Activated T-helper 9 cell treated with anti-CD3 and anti-CD28 coated beads, Interleukin-2, amount 50 U/mL, for 16 hours (primary cell): ENCODE results near the gene BCKDK.
"Not testable (repeated sequence)": the region's sequence is repeated elsewhere in the genome, so short reads cannot be mapped to it uniquely, and the experiment has no call there.

Source experiments
- DNase-seq: peaks from one replicate; pipeline ENCODE4 v3.0.0-alpha.2; 2020; ENCODE audit warnings: low read depth

BCKDK gene

DNA sequence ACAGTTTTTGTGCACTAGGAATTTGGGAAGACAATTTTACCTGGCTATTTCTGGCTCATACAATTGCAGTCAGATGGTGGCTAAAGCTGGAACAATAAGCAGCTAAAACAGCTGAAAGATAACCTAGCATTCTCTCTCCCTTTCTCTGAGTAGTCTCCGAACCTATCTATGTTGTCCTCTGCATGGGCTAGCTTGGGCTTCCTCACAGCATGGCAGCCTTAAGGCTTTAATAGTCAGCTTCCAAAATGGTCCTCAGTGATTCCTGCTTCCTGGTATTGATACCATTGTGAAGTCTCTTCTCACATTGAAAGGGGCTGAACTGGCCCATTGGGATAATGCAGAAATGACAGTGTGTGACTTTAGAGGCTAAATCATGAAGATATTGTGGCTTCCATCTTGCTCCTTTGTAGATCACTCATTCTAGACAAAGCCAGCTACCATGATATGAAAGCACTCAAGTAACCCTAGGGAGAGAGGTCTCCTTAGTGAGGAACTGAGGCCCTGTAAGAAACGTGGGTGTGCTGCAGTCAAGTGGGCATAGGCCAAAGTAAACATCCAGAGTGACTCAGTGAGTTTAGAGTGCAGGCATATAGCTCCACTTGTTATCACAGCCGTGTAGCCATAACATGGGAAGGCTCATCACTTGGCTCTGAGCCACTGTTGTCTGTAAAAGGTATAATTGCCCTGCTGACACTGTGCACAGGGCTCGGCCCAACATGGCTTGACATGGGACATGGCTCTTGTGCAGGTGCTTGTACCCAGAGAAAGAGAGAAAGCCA is 8.1 kb upstream of the BCKDK start:
- DNase-seq, result no peak

DNA sequence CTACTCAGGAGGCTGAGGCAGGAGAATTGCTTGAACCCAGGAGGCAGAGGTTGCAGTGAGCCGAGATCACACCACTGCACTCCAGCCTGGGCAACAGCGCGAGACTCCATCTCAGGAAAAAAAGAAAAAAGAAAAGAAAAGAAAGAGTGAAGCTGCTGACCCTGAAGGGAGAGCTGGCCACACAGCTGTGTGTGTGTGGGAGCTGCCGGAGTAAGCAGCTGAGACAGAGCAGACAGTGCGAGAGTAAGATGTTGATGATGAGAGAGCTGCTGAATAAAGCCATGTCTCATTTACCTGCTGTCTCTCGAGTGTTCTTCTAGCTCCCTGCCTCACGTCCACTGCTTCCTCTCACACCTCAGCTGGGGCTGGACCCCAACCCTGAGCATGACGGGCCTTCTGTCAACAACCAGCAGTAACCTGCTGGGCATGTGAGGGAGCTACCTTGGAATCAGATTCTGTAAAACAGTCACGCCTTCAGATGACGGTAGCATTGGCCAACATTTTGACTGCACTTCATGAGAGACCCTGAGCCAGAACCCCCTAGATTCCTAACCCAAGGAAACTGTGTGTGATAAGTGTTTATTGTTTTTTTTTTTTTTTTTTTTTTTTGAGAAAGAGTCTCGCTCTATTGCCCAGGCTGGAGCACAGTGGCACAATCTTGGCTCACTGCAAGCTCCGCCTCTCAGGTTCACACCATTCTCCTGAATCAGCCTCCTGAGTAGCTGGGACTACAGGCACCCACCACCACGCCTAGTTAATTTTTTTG is 7.1 kb upstream of the BCKDK start:
- DNase-seq, result not testable (repeated sequence)

DNA sequence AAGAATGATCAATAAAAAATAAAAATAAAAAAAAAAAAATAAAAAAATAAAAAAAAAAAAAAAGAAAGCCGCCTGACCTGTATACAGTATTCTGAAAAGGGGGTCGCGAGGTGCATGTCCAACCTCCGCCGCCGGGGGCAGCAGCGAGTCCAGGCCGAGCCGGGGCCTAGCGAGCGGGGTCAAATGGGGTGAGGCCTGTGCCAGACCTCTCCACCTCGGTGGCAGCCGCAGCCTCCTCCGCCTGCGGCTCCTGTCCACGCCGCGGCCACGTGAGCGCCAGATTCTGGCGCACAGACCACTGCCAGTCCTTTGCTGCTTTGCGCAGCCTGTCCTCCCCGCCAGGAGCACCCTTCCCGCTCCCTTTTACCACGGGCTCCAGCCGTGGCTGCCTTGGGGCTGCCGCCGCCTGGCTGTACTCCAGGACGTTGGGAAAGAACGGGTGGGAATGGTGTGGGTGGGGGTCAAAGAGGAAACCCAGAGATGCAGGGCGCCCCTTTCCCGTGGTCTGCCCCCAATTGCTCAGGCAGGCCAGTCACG is 2.4 kb upstream of the BCKDK start:
- DNase-seq, result peak; percentile 66

DNA sequence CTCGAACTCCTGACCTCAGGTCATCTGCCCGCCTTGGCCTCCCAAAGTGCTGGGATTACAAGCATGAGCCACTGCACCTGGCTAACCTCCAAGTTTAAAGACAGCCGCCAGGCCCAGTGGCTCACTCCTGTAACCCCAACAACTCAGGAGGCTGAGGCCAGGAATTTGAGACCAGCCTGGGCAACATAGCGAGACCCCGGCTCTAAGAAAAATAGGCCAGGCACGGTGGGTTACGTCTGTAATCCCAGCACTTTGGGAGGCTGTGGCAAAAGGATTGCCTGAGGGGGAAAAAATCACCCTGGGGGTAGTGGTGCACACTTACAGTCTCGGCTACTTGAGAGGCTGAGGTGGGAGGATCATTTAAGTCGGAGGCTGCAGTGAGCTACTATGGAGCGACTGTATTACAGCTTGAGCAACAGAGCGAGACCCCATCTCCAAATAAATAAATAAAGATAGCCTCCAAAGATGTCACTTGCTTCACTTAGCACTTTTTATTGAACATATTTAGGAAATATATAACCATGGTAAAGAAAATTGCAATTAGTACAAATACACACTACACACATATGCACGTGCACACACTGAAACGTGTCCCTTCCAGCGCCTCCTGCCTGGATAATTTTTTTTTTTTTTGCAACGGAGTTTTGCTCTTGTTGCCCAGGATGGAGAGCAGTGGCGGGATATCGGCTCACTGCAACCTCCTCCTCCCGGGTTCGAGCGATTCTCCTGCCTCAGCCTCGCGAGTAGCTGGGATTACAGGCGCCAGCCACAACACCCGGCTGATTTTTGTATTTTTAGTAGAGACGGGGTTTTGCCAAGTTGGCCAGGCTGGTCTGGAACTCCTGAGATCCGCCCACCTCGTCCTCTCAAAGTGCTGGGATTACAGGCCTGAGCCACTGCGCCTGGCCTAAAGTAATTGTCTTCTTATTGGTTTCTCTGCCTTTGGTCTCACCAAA is 1.4 kb upstream of the BCKDK start:
- DNase-seq, result no peak

DNA sequence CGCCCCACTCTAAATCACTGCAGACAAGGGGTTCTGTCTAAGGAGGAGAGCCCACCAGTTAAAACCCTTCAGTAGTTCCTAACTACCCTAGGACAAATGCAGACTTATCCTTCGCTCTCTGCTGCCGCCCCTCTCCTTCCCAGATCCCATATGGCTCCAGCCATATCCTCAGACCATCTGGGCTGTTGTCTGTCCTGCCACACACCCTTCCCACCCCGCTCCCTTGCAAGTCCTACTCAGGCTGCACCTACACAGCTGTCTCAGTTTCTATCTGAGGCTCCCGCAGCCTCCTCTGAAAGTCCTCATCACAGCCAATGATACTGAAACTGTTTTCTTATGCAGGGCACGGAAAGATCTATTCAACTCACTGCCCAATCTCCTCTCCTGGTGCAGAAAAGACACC is 720 bp upstream of the BCKDK start:
- no peak for DNase-seq

DNA sequence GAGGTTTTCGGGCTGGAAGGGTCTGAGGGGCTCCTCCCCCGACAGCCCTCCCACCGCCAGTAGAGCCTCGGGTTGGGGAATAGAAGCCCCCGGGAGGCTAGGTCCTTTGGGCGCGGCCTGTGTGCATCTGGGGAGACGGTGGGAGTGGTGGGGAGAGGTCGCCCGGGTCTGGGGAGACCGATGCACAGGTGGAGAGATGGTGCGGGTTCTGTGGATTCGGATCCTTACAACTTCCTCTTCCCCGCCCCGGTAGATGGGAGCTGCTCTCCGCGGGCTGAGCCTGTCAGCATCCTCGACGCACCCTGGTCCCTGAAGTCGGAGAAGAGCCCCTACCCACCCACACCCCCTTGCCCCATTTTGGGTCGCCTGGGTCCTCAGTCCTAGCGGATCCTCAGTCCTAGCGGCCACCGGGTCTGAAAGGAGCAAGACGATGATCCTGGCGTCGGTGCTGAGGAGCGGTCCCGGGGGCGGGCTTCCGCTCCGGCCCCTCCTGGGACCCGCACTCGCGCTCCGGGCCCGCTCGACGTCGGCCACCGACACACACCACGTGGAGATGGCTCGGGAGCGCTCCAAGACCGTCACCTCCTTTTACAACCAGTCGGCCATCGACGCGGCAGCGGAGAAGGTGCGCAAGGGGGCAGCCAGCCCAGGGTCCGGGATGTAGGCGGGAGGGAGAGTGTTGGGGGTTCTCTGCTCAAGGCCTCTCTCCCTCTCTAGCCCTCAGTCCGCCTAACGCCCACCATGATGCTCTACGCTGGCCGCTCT is 790 bp downstream of the BCKDK start:
- no peak for DNase-seq

DNA sequence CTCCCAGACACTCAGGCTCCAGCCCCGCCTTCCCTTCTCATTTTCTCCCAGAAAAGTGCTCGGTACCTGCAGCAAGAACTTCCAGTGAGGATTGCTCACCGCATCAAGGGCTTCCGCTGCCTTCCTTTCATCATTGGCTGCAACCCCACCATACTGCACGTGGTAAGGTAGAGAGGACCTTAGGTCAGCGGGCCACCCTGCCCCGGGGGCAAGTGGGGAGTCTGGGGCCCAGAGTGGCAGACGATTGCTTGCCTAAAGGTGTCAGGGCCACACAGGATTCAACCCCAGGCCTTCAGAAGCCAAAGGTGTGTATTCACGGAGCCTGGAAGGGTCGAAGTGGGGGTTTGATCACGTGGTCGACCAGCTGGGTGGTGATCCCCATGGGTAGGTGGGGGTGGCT is 1.4 kb downstream of the BCKDK start:
- DNase-seq, result no peak

DNA sequence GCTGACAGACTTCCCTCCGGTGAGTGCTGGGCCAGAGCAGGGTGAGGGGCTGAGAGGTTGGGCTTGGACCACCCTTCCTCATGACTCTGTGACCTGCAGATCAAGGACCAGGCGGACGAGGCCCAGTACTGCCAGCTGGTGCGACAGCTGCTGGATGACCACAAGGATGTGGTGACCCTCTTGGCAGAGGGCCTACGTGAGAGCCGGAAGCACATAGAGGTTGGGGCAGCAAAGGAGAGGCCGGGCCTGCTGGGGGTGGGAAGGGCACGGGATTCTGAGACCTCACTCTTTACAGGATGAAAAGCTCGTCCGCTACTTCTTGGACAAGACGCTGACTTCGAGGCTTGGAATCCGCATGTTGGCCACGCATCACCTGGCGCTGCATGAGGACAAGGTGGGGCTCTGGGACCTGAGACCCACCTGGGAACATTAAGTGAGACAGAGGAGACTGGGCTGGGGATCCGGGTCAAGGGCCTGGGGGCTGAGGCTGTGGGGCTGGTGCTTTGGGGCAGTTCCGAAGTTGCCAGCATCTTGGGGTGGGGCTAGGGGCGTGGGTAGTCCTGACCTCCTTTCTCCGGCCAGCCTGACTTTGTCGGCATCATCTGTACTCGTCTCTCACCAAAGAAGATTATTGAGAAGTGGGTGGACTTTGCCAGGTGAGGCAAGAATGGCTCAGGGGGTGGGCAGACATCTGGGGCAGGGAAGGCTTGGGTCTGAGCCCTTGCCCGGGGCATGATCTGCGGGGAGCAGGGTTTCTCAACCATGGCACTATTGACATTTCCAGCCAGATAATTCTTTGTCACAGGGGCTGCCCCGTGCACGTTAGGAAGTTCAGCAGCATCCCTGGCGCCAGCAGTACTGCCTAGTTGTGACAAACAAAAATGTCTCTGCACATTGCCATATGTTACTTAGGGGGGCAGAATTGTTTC is 2.2 kb downstream of the BCKDK start:
- no peak for DNase-seq

DNA sequence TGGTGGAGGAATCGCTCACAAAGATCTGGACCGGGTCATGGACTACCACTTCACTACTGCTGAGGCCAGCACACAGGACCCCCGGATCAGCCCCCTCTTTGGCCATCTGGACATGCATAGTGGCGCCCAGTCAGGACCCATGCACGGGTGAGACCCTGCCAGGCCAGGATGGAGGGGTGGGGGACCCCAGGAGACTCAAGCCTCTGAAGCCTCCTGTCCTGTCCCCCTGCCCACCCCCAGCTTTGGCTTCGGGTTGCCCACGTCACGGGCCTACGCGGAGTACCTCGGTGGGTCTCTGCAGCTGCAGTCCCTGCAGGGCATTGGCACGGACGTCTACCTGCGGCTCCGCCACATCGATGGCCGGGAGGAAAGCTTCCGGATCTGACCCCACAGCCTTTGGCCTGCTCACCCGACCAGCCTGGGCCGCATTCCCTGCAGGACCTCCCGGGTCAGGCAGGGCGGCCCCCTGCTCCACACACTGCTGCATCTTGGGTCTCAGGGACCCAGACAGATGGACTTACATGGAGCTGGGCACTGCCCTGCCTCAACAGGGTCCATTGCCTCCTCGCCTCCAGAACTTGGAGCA is 3.8 kb downstream of the BCKDK start:
- no peak for DNase-seq

DNA sequence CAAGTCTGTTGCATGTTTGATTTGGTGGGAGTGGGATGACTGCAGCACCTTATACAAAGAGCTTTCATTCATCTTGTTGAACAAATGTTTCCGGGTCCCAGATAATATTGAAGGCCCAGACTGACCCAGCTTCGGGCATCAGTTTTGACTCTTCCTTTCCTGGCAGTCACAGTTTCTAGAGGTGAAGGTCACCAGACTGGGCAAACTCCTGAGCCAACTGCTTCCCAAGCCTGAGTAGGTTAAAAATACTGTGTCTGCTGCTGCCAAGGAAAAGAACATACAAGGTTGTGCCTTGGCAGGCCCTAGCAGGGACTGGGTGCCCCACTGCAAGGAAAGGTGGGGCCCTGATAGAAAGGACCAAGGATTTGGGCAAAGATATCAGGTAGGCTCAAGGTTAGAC is 4.5 kb downstream of the BCKDK start:
- DNase-seq, result no peak

DNA sequence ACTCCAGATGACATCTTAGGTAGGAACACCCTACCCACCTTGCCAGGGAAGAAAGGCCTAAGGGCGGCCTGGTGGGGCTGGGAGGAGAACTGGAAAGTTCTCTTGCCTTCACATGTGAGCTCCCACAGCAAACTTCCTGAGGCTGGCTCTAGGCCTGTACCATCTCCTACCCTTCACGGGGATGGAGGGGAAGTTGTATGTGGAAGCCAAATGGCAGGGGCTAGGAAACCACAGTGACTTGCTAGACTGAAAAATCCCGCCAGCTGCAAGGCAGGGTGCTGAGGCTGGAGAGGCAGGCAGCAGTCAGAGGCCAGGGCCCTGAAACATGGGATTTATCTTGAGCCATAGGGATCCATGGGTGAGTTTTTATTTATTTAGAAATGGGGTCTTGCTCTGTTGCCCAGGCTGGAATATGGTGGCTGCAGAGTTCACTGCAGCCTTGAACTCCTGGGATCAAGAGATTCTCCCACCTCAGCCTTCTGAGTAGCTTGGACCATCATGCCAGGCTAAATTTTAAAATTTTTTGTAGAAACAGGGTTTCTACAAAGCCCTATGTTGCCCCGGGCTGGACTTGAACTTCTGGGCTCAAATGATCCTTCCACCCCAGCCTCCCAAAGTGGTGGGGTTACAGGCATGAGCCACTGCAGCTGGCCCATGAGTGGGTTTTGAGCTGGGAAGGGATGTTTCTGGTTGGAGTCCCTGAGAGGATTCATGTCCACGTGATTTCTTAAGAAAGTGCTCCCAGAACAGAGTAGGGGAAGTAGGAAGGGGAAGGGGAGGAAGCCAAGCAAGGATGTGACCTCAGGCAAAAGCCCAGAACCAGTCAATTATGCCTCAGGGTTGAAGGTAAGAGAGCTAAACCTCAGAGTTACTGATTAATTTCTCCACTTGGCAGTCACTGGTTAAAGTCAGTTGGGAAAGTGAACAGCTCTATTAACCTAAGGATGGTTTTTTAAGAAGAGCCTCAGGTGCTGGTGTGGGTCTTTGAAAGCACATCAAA is 5.2 kb downstream of the BCKDK start:
- DNase-seq, result no peak

DNA sequence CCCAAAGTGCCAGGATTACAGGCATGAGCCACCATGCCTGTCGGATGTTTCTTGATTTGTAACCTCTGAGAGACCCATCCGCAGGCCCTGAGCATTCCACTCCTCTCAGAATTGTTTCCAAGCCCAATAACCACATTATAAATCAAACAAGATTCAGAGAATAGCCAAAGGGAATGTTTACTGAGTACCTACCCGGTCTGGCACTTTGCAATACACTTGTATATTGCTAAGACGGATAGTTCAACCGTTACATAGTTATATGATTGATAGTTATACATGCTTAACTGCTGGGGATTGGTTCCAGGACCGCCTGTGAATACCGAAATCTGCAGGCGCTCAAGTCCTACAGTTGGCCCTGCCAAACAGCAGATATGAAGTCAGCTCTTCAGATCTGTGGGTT is 6.3 kb downstream of the BCKDK start:
- DNase-seq, result no peak

DNA sequence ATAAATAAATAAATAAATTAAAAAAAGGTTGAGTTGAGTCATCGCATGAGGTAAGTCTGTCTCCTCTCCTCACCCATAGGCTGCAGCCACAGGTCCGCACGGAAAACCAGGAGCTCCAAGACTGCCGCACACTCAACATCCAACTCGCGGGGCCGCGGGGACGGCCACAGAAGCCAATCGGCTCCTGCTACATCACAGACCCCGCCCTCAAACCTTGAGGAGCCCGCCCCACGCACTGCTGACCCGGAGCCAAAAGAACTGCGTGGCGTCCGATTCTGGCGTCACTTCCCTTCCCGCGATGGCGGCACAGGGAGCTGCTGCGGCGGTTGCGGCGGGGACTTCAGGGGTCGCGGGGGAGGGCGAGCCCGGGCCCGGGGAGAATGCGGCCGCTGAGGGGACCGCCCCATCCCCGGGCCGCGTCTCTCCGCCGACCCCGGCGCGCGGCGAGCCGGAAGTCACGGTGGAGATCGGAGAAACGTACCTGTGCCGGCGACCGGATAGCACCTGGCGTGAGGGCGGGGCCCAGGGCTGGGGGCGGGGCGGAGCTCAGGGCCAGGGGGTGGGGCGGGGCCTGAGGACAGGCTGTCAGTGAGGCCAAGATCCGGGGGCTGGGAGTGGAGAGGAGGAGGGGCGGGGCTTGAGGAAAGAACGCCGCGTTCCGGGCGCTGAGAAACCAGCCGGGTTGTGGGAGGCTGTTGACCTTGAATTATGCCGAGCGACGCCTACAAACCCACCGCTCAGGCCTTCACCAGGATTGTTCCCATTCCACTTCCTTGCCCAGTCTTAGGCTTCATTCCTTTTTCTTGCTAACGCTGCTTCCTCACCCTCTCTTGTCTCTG is 9.4 kb downstream of the BCKDK start, which contains the start of gene KAT8:
TSS of gene KAT8 (plus strand) at position 281 of the 839 bp plus-strand sequence. CDS start at position 299, 18 bp downstream.
- peak; percentile 95 for DNase-seq

DNA sequence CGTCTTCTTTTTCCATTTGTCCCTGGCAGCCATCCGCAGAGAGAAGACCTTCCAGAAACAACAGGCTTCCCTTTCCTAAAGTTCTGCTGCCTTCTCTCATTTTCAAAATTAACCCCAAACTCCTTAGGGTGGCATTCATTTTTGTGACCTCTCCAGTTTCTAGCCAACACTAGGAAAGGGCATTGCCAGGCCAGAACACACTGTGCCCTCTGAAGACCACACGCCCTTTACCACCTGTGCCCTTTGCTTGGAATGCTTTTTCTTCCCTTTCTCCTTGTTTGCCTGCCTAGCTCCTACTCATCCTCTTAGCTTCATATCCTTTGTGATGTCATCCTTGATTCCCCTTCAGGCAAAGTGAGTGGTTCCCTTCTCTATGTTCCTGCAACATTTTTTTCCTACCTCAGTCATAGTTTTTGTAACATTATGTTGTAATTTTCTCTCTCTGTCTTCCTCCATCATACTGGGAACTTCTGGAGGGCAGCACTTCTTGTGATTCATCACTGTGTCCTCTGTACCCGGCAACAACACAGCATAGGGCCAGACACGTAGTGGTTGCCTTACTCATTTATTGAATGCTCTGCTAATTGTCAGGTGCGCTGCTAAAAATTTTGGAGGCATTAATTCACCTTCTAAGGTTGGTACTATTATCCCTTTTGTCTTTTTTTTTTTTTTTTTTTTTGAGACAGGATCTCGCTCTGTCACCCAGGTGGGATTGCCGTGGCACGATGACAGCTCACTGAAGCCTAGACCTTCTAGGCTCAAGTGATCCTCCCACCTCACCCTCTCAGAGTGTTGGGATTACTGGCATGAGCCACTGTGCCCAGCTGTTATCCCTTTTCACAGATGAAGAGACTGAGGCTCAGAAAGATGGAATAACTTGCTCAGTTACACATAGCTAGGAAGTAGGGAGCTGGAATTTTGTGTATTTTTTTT is 10.3 kb downstream of the BCKDK start:
- DNase-seq, result no peak

DNA sequence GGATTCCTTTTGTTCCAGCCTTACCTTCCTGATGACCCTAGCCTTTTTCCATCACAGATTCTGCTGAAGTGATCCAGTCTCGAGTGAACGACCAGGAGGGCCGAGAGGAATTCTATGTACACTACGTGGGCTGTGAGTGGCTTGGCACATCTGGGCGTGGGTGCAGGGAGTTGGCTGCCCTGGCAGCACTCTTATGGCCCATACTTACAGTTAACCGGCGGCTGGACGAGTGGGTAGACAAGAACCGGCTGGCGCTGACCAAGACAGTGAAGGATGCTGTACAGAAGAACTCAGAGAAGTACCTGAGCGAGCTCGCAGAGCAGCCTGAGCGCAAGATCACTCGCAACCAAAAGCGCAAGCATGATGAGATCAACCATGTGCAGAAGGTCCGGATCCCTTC is 11.9 kb downstream of the BCKDK start:
- no peak for DNase-seq

DNA sequence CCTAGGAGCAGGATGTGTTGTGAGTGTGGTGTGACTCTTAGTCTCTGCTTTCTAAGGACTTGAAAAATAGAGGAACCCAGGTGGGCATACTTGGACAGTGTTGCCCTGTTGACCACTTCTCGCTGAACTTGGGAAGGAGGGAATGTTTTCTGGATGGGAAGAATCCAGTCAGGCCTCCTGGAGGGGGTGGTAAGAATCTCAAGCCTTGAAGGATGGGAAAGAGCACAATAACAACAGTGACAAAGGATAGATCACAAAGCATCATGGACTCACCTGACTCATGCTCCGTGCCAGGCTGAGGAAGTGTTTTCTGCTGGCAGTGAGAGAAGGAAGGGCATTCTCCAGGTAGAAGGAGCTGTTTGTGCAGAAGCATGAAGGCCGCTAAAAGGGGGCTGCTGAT is 17.7 kb downstream of the BCKDK start:
- DNase-seq, result no peak
